A673 (cell line): ENCODE measurements around the gene IPO13. TPM values are rescaled to one million over a fixed set of nuclear protein-coding genes. Genes with fewer than 3 reads are reported as not detected.

Source experiments
- BruUV-seq: library from RNA; stranded (reverse); fragments of 400-500 nt; replicated peaks from 2 replicates; lab custom pipeline; 2021; lab: Mats Ljungman, UMichigan
- CTCF ChIA-PET: fragments of 300-600 bp; sonication (Branson Sonifier 250); formaldehyde crosslinking; loops from one replicate; lab custom pipeline; 2022; ENCODE audit warnings: antibody characterized with exemption; lab: Charles Lee
- POLR2A ChIA-PET: fragments of 300-600 bp; sonication (Branson Sonifier 250); formaldehyde crosslinking; loops from one replicate; lab custom pipeline; 2022; ENCODE audit warnings: antibody characterized with exemption; ENCODE audit not compliant: low non-redundant PET; lab: Charles Lee
- DNase-seq: peaks from one replicate; pipeline ENCODE4 v3.0.0-alpha.2; 2015; ENCODE audit warnings: low spot score
- H3K27ac ChIP-seq: fragments of 200-600 bp; sonication (generic); 2 replicates; pipeline ENCODE4 v1.5.1; 2016; ENCODE audit warnings: mixed run types, low read depth, mild to moderate bottlenecking, mixed read lengths, antibody characterized with exemption, low read length; ENCODE audit not compliant: poor library complexity, severe bottlenecking
- H3K27me3 ChIP-seq: fragments of 200-600 bp; sonication (generic); replicated peaks from 2 replicates; pipeline ENCODE4 v1.6.1; 2017; ENCODE audit warnings: mixed run types, low read depth, mild to moderate bottlenecking, mixed read lengths, antibody characterized with exemption, low read length; ENCODE audit not compliant: insufficient read depth, poor library complexity
- H3K36me3 ChIP-seq: fragments of 200-600 bp; sonication (generic); 2 replicates; pipeline ENCODE4 v1.6.1; 2016; ENCODE audit warnings: mixed run types, mild to moderate bottlenecking, mixed read lengths, antibody characterized with exemption, low read length; ENCODE audit not compliant: insufficient read depth, poor library complexity, severe bottlenecking
- H3K4me1 ChIP-seq: fragments of 200-600 bp; sonication (generic); 2 replicates; pipeline ENCODE4 v1.6.1; 2017; ENCODE audit warnings: mixed run types, mild to moderate bottlenecking, mixed read lengths, antibody characterized with exemption, low read length; ENCODE audit not compliant: insufficient read depth, poor library complexity, severe bottlenecking
- H3K4me3 ChIP-seq: fragments of 200-600 bp; sonication (generic); 2 replicates; pipeline ENCODE4 v1.5.1; 2016; ENCODE audit warnings: low read depth, mixed run types, mild to moderate bottlenecking, mixed read lengths, low read length; ENCODE audit not compliant: poor library complexity, severe bottlenecking
- H3K9me3 ChIP-seq: fragments of 200-600 bp; sonication (generic); 2 replicates; pipeline ENCODE4 v1.6.1; 2016; ENCODE audit warnings: mixed run types, low read depth, mild to moderate bottlenecking, mixed read lengths, antibody characterized with exemption, low read length; ENCODE audit not compliant: poor library complexity, severe bottlenecking
- EZH2 ChIP-seq: fragments of 200-600 bp; sonication (generic); IDR thresholded peaks from 2 replicates; pipeline ENCODE4 v1.6.1; 2017; ENCODE audit warnings: borderline replicate concordance, low read depth, mild to moderate bottlenecking, mixed read lengths, antibody characterized with exemption, low read length; ENCODE audit not compliant: poor library complexity, severe bottlenecking
- intact Hi-C: fragments of 100-400 bp; cut with micrococcal nuclease; formaldehyde crosslinking; loops from one replicate; pipeline ENCODE4 v1.10.0; 2022; ENCODE audit not compliant: unreplicated experiment
- total RNA-seq: library from RNA; stranded (reverse); gene quantifications from 2 replicates; pipeline ENCODE4 v1.2.3, GENCODE V29; 2021
- TF ChIP-seq, protein P1 (sequence below): fragments of 300-800, 200-600 bp; sonication (generic); conservative IDR thresholded peaks from 2 replicates; pipeline ENCODE4 v1.5.1; 2017; ENCODE audit warnings: low read depth, mild to moderate bottlenecking, antibody characterized with exemption, low read length, moderate library complexity, mixed read lengths

Gene IPO13
- total RNA-seq, 1 experiment from 2014 or later = 53.4 TPM

GRCh38 chr1:43908226-43908625 is 38.5 kb upstream of the IPO13 start:
- no peaks in the 10 kb centered on the region for H3K27me3 ChIP-seq
- H3K36me3 ChIP-seq = no peaks in the 10 kb centered on the region
- DNase-seq = no peak
- ChIA-PET POLR2A (no interaction called here), CTCF (no interaction called here)
- TF ChIP-seq, protein P1, sequence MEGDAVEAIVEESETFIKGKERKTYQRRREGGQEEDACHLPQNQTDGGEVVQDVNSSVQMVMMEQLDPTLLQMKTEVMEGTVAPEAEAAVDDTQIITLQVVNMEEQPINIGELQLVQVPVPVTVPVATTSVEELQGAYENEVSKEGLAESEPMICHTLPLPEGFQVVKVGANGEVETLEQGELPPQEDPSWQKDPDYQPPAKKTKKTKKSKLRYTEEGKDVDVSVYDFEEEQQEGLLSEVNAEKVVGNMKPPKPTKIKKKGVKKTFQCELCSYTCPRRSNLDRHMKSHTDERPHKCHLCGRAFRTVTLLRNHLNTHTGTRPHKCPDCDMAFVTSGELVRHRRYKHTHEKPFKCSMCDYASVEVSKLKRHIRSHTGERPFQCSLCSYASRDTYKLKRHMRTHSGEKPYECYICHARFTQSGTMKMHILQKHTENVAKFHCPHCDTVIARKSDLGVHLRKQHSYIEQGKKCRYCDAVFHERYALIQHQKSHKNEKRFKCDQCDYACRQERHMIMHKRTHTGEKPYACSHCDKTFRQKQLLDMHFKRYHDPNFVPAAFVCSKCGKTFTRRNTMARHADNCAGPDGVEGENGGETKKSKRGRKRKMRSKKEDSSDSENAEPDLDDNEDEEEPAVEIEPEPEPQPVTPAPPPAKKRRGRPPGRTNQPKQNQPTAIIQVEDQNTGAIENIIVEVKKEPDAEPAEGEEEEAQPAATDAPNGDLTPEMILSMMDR = no peak
- TF ChIP-seq EZH2 = no peak
- BruUV-seq = no TSS peak
- H3K9me3 ChIP-seq = no peaks in the 10 kb centered on the region
- no peak overlapping the region for H3K27ac ChIP-seq
- peaks cover 16% of the 10 kb centered on the region for H3K4me1 ChIP-seq
- no peak overlapping the region for H3K4me3 ChIP-seq
- intact Hi-C loops = no loop called here

DNA sequence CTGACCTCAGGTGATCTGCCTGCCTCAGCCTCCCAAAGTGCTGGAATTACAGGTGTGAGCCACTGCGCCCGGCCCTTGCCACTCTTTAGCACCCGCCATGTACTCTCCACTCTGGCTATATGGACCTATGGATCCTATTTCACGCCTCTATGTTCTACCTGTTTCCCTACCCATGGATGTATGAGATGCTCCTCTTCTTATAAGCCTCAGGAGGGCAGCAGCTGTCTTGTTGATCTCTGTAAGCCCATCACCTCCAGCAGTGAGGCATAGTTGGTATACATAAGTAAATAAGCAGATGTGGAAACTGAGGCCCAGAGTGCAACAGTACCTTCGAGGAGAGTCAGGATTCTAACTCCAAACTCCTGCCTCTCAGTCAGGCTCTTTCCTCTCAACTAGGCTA is 37.9 kb upstream of the IPO13 start:
- CTCF ChIA-PET = no interaction called here
- Histone ChIP-seq H3K27ac (no peak overlapping the region), H3K4me3 (no peak overlapping the region), H3K9me3 (no peaks in the 10 kb centered on the region), H3K36me3 (no peaks in the 10 kb centered on the region), H3K27me3 (no peaks in the 10 kb centered on the region), H3K4me1 (peaks cover 22% of the 10 kb centered on the region)
- no peak for DNase-seq
- POLR2A ChIA-PET = no interaction called here
- intact Hi-C loops = no loop called here
- TF ChIP-seq EZH2 = no peak
- TF ChIP-seq, protein P1 = no peak
- BruUV-seq = no TSS peak

- no peak for TF ChIP-seq EZH2
- TF ChIP-seq, protein P1 = no peak
- BruUV-seq = no TSS peak
- Histone ChIP-seq H3K27me3 (no peaks in the 10 kb centered on the region), H3K36me3 (no peaks in the 10 kb centered on the region), H3K27ac (no peak overlapping the region), H3K4me3 (no peak overlapping the region), H3K9me3 (no peaks in the 10 kb centered on the region), H3K4me1 (peaks cover 37% of the 10 kb centered on the region)
- intact Hi-C loops = no loop called here
- ChIA-PET CTCF (no interaction called here), POLR2A (no interaction called here)
- DNase-seq = no peak
These were observed 36.4 kb upstream of the IPO13 start for GRCh38 chr1:43910343-43910742.
